GM12878 (cell line): Measurements from ENCODE around the gene MKRN1. TPM values are rescaled to one million over a fixed set of nuclear protein-coding genes. Genes with fewer than 3 reads are reported as not detected.

Experiments used
- ATAC-seq: fragments of 200-7000 bp; cut with Tn5 transposase; 3 replicates; pipeline ENCODE4 v1.9.1; 2020; ENCODE audit warnings: mild to moderate bottlenecking, moderate library complexity
- BruUV-seq: library from RNA; stranded (reverse); fragments of 400-500 nt; replicated peaks from 2 replicates; lab custom pipeline; 2021; lab: Mats Ljungman, UMichigan
- CTCF ChIA-PET: fragments of 300-600 bp; sonication (Branson Sonifier 250); formaldehyde crosslinking; extraction: SDS; loops from one replicate; lab custom pipeline; 2021; ENCODE audit warnings: inconsistent platforms; lab: Yijun Ruan, JAX
- POLR2A ChIA-PET: fragments of 350-600 bp; formaldehyde crosslinking; extraction: SDS; loops from one replicate; lab custom pipeline; 2021; ENCODE audit warnings: inconsistent platforms; lab: Charles Lee
- RAD21 ChIA-PET: fragments of 300-600 bp; sonication (Branson Sonifier 250); formaldehyde crosslinking; loops from one replicate; lab custom pipeline; 2023; ENCODE audit warnings: antibody characterized with exemption; ENCODE audit not compliant: unreplicated experiment; lab: Charles Lee
- SMC1A ChIA-PET: fragments of 300-600 bp; sonication (Branson Sonifier 250); formaldehyde crosslinking; loops from one replicate; lab custom pipeline; 2023; ENCODE audit not compliant: unreplicated experiment, uncharacterized antibody; lab: Charles Lee
- DNase-seq: peaks from one replicate; pipeline ENCODE4 v3.0.0-alpha.2; 2011; ENCODE audit warnings: low read depth, low spot score
- FAIRE-seq: peaks from 3 replicates; lab custom pipeline; 2011; peaks lifted over from hg19 to GRCh38; lab: Jason Lieb, UNC
- H2AFZ ChIP-seq: 2 replicates; pipeline ENCODE4 v1.6.0; 2011; ENCODE audit warnings: low read depth, low read length, control low read depth; ENCODE audit not compliant: control insufficient read depth
- H3K27ac ChIP-seq: 2 replicates; pipeline ENCODE4 v1.5.1; 2011; ENCODE audit warnings: control low read depth; ENCODE audit not compliant: control insufficient read depth, insufficient read depth
- H3K27me3 ChIP-seq, 2 experiments: replicated peaks in 1 of 2; 2 replicates each; pipeline versions ENCODE4 v1.6.0 to v1.6.1; 2011; ENCODE audit warnings: low read length in 1 of 2; ENCODE audit not compliant: control insufficient read depth in 2 of 2, insufficient read depth in 2 of 2
- H3K36me3 ChIP-seq, 2 experiments: 2 replicates each; pipeline ENCODE4 v1.5.1; 2011; ENCODE audit warnings: low read length in 1 of 2; ENCODE audit not compliant: control insufficient read depth in 2 of 2, insufficient read depth in 2 of 2
- H3K4me1 ChIP-seq: 2 replicates; pipeline ENCODE4 v1.6.1; 2011; ENCODE audit warnings: mild to moderate bottlenecking, low read length, moderate library complexity, mixed read lengths; ENCODE audit not compliant: control insufficient read depth, insufficient read depth
- H3K4me2 ChIP-seq: 2 replicates; pipeline ENCODE4 v1.6.0; 2011; ENCODE audit warnings: control low read depth; ENCODE audit not compliant: control insufficient read depth, insufficient read depth
- H3K4me3 ChIP-seq: fragments of 200-600 bp; sonication (generic); 2 replicates; pipeline ENCODE4 v1.5.1; 2016
- H3K79me2 ChIP-seq: 2 replicates; pipeline ENCODE4 v1.6.0; 2011; ENCODE audit warnings: low read length; ENCODE audit not compliant: control insufficient read depth, insufficient read depth
- H3K9ac ChIP-seq: 2 replicates; pipeline ENCODE4 v1.8.0; 2011; ENCODE audit warnings: low read length, control low read depth, mixed read lengths; ENCODE audit not compliant: control insufficient read depth, insufficient read depth
- H3K9me3 ChIP-seq: replicated peaks from 3 replicates; pipeline ENCODE4 v1.5.1; 2011; ENCODE audit warnings: mild to moderate bottlenecking, low read length; ENCODE audit not compliant: control insufficient read depth, insufficient read depth
- H4K20me1 ChIP-seq: 2 replicates; pipeline ENCODE4 v1.6.0; 2011; ENCODE audit not compliant: control insufficient read depth, insufficient read depth
- NR2C2 ChIP-seq: IDR thresholded peaks from 2 replicates; pipeline ENCODE4 v1.6.1; 2011; ENCODE audit warnings: borderline replicate concordance, low read depth; ENCODE audit not compliant: control insufficient read depth, insufficient read length
- WGBS: methylation state at CpG from one replicate; pipeline ENCODE4 v1.1.6; 2016; ENCODE audit warnings: low lambda C conversion rate; ENCODE audit not compliant: insufficient replicate concordance, insufficient coverage; ENCODE audit errors: missing lambda C conversion rate; 5-methylcytosine and 5-hydroxymethylcytosine counted together
- in situ Hi-C: fragments of 300-500 bp; cut with MboI; formaldehyde crosslinking; loops from 9 replicates; pipeline ENCODE4 v1.14.3; 2018; ENCODE audit warnings: mixed read lengths
- intact Hi-C: fragments of 100-400 bp; cut with micrococcal nuclease; formaldehyde crosslinking; loops from one replicate; pipeline ENCODE4 v1.14.2; 2022; ENCODE audit not compliant: unreplicated experiment
- polyA plus RNA-seq, 11 experiments: library from polyadenylated mRNA; depleted of rRNA in 4 of 11; unstranded in 6 of 11; stranded (reverse) in 5 of 11; fragments of >200 nt; fragmentation: Nextera tagmentation in 4 of 11; fragmentation: Illumina TruSeq in 1 of 11; extraction: Ambion mirVana in 4 of 11; extraction: Trizol in 1 of 11; gene quantifications; 1 replicate in 1 of 11; 2 replicates in 10 of 11; pipeline versions ENCODE4 v1.2.1 to v1.2.3, GENCODE V29; 2011 to 2016; ENCODE audit warnings: inconsistent platforms in 2 of 11, missing spikeins in 2 of 11, low read depth in 1 of 11
- total RNA-seq, 4 experiments: library from RNA; depleted of rRNA in 3 of 4; stranded (reverse); fragments of >200 nt in 3 of 4; fragmentation: Illumina TruSeq in 1 of 4; extraction: Trizol in 1 of 4; gene quantifications; 2 replicates each; pipeline versions ENCODE4 v1.2.1 to v1.2.3, GENCODE V29; 2013 to 2021
- TF ChIP-seq, protein P1 (sequence below): fragments of 150-350 bp; IDR thresholded peaks from 2 replicates; pipeline ENCODE4 v1.6.1; 2014; ENCODE audit warnings: mild to moderate bottlenecking, low read depth, low read length
- TF ChIP-seq, protein P2 (sequence below), 3 experiments: IDR thresholded peaks in 2 of 3; conservative IDR thresholded peaks in 1 of 3; 2 replicates each; pipeline ENCODE4 v1.5.1; 2011; ENCODE audit warnings: low read depth in 3 of 3, low read length in 3 of 3, mild to moderate bottlenecking in 3 of 3, control low read depth in 2 of 3, moderate library complexity in 2 of 3, inconsistent platforms in 1 of 3, mixed read lengths in 1 of 3; ENCODE audit not compliant: control insufficient read depth in 2 of 3, insufficient read depth in 1 of 3; ENCODE audit errors: extremely low read depth in 1 of 3
- TF ChIP-seq, protein P3 (sequence below): fragments of 450-650 bp; IDR thresholded peaks from 2 replicates; pipeline ENCODE4 v1.6.1; 2016; ENCODE audit warnings: mild to moderate bottlenecking

MKRN1 gene
- total and polyA plus RNA-seq, 10 of the 15 experiments (the other 5 are each of a cell fraction or from before 2014, with no cell fraction given), result 19.1 to 61.3 (median 50.6) TPM

DNA sequence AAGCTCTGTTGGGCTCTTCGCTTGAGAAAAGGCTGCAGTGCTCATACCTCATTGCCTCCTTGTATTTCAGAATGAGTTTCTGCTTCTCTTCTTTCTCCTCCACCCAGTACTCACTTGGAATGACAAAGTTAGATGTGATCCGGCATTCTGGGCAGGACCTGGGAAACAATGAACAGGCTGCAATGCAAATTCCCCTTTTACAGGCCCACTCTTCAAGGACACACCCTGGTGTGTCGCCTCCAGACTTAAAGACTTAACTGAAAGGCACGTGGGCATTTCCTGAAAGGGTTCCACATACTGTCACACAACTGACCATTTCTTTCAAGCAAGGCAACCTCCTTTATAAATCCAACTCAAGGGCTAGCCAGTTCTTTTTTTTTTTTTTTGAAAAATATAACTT is 23.6 kb downstream of the MKRN1 start:
- Histone ChIP-seq H3K9ac (no peak overlapping the region), H3K9me3 (no peaks in the 10 kb centered on the region), H3K4me3 (no peak overlapping the region), H3K36me3 (peaks cover 8 to 23% of the 10 kb centered on the region in 2 experiments), H3K27ac (no peak overlapping the region), H2AFZ (no peak overlapping the region), H3K4me1 (no peaks in the 10 kb centered on the region), H4K20me1 (no peaks in the 10 kb centered on the region), H3K79me2 (no peaks in the 10 kb centered on the region), H3K27me3 (no peaks in the 10 kb centered on the region), H3K4me2 (no peak overlapping the region)
- RAD21 ChIA-PET, result no interaction called here
- ATAC-seq, result no peak
- in situ Hi-C loops, result no loop called here
- CTCF ChIA-PET, result no interaction called here
- POLR2A ChIA-PET, result no interaction called here
- 98% methylated on average over 4 of the region's 4 CpGs for WGBS
- no TSS peak for BruUV-seq
- SMC1A ChIA-PET, result interaction anchor here (0.6 kb wide), 1 partner anchor 191 kb away, joined by 3 read pairs; no protein-coding TSS in a partner anchor
- intact Hi-C loops, result no loop called here
- TF ChIP-seq, protein P1, sequence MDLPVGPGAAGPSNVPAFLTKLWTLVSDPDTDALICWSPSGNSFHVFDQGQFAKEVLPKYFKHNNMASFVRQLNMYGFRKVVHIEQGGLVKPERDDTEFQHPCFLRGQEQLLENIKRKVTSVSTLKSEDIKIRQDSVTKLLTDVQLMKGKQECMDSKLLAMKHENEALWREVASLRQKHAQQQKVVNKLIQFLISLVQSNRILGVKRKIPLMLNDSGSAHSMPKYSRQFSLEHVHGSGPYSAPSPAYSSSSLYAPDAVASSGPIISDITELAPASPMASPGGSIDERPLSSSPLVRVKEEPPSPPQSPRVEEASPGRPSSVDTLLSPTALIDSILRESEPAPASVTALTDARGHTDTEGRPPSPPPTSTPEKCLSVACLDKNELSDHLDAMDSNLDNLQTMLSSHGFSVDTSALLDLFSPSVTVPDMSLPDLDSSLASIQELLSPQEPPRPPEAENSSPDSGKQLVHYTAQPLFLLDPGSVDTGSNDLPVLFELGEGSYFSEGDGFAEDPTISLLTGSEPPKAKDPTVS, result no peak
- TF ChIP-seq, protein P2, sequence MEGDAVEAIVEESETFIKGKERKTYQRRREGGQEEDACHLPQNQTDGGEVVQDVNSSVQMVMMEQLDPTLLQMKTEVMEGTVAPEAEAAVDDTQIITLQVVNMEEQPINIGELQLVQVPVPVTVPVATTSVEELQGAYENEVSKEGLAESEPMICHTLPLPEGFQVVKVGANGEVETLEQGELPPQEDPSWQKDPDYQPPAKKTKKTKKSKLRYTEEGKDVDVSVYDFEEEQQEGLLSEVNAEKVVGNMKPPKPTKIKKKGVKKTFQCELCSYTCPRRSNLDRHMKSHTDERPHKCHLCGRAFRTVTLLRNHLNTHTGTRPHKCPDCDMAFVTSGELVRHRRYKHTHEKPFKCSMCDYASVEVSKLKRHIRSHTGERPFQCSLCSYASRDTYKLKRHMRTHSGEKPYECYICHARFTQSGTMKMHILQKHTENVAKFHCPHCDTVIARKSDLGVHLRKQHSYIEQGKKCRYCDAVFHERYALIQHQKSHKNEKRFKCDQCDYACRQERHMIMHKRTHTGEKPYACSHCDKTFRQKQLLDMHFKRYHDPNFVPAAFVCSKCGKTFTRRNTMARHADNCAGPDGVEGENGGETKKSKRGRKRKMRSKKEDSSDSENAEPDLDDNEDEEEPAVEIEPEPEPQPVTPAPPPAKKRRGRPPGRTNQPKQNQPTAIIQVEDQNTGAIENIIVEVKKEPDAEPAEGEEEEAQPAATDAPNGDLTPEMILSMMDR (IDR thresholded peaks at IDR 0.05 in 2 of 3, conservative IDR thresholded peaks at IDR 0.05 in 1 of 3; ENCODE audit: control insufficient read depth in 2 of 3, extremely low read depth in 1 of 3, insufficient read depth in 1 of 3, low read depth in 3 of 3, low read length in 3 of 3), result no peak
- TF ChIP-seq, protein P3, sequence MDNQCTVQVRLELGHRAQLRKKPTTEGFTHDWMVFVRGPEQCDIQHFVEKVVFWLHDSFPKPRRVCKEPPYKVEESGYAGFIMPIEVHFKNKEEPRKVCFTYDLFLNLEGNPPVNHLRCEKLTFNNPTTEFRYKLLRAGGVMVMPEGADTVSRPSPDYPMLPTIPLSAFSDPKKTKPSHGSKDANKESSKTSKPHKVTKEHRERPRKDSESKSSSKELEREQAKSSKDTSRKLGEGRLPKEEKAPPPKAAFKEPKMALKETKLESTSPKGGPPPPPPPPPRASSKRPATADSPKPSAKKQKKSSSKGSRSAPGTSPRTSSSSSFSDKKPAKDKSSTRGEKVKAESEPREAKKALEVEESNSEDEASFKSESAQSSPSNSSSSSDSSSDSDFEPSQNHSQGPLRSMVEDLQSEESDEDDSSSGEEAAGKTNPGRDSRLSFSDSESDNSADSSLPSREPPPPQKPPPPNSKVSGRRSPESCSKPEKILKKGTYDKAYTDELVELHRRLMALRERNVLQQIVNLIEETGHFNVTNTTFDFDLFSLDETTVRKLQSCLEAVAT, result no peak
- no peak for TF ChIP-seq NR2C2
- FAIRE-seq, result no peak
- no peak for DNase-seq
